Stimulated activated CD8-positive, alpha-beta memory T cell treated with anti-CD3 and anti-CD28 coated beads, Interleukin-7, amount 100 ng/mL, for 1 hour (primary cell): ENCODE data around the gene ALDH3A1.

ENCODE experiments used
- DNase-seq, 2 donors: peaks; one replicate each; pipeline ENCODE4 v3.0.0-alpha.2; 2020; ENCODE audit warnings: low read depth in 2 of 2

Gene ALDH3A1

GRCh38 chr17:19719355-19720209 lies 28.5 kb downstream of the ALDH3A1 start:
- no peak for DNase-seq

DNA sequence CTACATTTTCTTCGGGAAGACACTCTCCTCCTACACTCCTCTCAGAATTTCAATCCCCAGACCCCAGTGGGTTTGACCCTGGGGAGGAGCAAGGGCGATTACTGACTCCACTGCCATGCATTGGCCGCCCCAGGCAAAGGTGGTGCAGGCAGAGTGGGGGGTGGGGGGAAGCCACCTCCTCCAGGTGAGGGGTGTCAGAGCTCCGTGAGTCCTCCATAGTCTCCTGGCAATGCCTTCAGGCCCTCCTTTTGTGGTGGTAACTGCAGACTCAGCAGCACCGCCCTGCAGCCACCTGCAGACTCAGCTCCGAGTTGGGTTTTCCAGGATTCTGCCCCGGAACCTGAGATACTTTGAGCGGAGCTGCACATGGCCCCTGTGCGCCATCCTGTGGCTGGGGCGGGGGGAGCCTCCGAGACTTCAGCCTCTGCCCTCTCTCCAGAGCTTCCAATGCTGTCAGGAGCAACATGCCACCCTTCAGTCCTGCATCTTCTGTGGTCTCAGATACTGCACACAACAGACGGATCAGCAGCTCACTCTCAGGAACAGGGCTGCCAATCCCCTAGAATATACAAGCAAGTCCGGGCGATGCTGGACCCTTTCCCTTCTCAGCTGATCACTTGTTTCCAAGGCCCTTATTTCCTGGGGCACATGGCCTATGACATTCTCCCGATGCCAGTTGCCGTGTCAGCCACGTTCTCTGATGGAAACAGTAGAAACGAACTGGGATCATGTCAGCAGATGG lies 29.3 kb downstream of the ALDH3A1 start:
- DNase-seq, result no peak

- DNase-seq, result no peak
Measured at GRCh38 chr17:19718041-19718612, 30.0 kb downstream of the ALDH3A1 start.

DNA sequence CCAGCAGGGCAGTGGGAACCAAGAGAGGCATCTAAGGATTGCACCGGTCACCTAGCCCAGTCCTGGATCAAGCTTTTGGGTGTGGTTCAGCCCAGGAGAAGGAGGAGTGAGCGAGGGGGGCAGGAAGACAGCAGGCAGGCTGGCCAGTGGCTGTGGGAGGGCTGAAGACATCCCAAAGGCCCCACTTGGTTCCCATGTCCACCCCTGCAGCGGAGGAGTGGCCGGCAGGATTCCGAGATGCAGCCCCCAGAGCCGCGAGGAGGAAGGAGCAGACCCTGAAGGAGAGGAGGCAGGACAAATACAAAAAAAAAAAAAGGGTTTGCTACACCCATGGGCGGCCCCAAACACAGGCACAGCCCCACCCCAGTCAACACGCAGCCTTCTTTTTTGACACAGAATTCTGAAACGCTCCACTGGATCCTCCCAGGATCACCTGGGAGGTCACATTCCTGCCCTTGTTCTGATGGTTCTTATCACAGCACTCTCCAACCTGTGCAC lies 30.6 kb downstream of the ALDH3A1 start:
- no peak for DNase-seq

DNA sequence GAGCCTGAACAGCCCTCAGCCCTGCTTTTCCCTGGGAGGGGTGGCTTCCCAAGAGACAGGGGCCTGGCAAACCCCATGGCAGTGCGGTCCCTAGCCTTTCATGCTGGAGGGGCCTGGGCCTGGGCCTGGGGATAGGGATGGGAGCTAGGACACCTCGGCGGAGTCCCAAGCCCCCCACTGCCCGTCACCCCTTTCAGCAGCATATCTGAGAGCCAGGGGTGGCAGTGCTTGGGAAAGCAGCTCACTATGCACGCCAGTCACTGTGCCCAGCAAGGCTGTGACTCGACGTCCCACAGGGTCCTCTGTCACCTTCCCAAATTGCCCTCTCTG lies 31.1 kb downstream of the ALDH3A1 start:
- DNase-seq, result no peak

GRCh38 chr17:19716108-19717030 lies 31.7 kb downstream of the ALDH3A1 start, which contains the start of gene SLC47A2:
Gene SLC47A2, minus strand, starts transcription at chr17:19716584. Its CDS starts 29 bp downstream, at chr17:19716555.
- no peak for DNase-seq

DNA sequence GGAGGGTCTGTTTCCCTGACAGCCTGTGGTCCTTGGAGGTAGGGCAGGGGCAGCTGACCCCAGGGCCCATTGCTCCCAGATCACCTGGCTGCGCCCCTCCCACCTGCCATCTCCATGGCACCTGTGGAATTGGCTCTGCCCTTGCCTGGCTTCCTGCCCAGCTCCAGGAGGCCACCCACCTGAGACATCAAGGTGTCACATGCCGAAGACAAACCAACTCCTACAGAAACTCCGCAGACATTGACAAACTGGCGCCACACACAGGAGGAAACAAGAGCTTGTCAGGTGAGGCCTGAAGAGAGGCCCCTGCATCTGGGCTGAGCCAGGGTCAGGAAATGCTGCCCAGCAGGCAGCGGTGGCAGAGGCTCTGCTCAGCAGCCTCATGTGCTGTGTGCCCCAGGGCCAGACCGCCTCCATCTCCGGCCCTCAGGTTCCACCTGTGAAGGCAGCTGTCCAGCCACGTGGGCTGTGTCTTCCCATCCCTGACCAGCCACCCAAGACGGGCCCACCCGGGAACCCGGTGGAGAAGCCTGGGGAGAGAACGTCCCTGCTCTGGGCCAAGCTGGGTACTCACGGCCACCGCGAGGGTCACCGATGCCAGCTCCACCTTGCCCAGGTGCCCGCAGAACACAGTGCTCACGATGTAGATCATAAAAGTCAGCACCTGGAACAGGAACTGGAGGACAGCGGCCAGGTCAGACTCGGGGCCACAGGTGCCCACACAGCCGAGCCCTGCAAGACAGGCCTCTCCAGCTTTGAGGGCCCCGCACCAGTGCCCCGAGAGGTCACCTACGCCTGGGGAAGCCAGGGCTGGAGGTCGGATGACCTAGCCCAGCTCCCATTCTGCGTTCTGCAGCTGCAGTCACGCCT lies 33.3 kb downstream of the ALDH3A1 start:
- DNase-seq, result no peak

GRCh38 chr17:19713901-19714361 lies 34.2 kb downstream of the ALDH3A1 start:
- DNase-seq, result no peak

DNA sequence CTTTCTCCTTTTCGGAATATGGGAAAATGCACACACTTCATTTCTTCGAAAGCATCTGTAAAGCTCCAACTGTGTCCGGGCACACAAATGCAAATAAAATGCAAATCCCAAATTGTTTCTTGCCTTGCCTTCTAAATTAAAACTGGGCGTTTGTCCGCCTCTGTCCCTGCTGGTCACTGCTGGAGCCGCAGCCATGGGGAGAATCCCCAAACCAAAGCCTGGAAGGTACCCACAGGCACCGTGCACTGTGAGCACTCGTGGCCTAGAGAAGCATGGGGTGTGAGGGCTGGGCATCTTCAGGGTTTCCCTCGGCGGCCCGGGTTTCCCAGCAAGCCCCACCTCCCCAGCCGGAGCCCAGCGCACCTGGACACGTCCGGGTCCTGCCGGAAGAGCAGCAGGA lies 34.6 kb downstream of the ALDH3A1 start:
- no peak for DNase-seq

GRCh38 chr17:19712436-19713004 lies 35.6 kb downstream of the ALDH3A1 start:
- no peak for DNase-seq

DNA sequence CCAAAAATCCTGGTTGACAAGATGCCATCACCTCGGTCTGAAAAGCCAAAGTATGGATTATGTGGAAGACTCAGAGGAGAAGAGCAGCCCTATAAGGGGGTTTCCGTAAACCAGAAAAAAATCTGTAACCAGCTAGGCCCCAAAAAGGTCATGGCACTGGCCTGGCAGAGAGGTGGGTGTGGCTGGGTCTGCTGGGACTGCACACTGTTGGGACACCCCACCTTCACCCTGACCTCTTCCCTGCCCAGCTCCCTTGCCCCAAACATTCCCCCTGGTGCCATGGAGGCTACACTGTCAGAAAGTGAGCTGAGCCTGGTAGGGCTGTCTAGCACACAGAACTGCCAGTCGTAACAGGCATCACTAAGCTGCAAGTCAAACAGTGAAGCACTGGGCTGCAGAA lies 38.3 kb downstream of the ALDH3A1 start:
- no peak for DNase-seq

GRCh38 chr17:19708431-19709175 lies 39.5 kb downstream of the ALDH3A1 start:
- no peak for DNase-seq

DNA sequence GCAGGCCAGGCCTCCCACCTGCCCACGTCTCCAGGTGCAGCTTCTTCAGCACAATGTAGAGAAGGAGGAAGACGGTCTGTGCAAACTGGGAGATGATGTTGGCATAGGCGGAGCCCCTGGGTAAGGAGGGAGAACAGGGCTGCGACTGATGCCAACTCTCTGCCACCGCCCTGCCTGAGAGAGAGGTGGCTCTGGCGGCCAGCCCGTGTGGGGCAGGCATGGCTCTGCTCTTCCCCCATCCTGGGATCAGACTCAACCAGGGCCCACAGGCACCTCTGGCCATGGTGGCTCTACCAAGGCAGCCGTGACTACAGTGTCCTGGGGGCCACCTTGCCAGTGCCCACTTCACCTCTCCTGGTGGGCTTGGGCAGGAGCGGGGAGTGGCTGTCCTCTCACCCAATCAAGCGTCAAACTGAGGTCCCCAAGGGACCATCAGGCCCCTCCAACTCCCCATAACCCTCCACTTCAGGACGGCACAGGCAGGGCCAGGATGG lies 40.3 kb downstream of the ALDH3A1 start:
- DNase-seq, result no peak

GRCh38 chr17:19706791-19707727 lies 41.0 kb downstream of the ALDH3A1 start:
- no peak for DNase-seq

- no peak for DNase-seq
Measured at GRCh38 chr17:19705771-19706770, 42.0 kb downstream of the ALDH3A1 start.

DNA sequence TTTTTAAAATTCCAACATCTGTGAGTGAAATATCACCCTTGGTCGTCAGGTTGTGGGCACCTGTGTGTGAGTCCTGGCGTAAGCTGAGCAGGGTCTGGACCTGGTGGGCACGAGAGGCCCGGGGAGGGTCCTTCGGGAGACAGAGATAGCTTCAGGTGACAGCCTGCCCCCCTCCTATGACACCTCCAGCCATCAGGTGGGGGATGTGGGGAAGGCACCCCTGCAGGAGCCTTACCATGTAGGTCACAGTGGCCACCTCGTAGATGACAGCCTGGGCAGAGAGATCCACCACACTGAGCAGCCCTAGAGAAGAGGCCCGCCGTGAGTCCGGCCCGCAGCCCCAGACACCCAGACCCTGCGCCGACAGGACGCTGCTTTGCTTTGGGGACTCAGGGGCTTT lies 42.9 kb downstream of the ALDH3A1 start:
- DNase-seq, result no peak
